Subcutaneous adipose tissue (tissue), 4 donors: Measurements from ENCODE around the gene COX19. TPM values are rescaled to one million over a fixed set of nuclear protein-coding genes. Genes with fewer than 3 reads are reported as not detected.

Experiments used
- CTCF ChIP-seq: fragments of 450-650 bp; IDR thresholded peaks from one replicate; pipeline ENCODE4 v1.5.1; 2016; ENCODE audit warnings: low read depth, mild to moderate bottlenecking, control low read depth, antibody characterized with exemption, moderate library complexity
- total RNA-seq, 4 donors: library from RNA; depleted of rRNA; stranded (reverse); fragments of >200 nt; gene quantifications; one replicate each; pipeline ENCODE4 v1.1.0, GENCODE V29; 2016

Gene COX19
- total RNA-seq, 4 donors from 2014 or later, result 13.9 to 18.3 (median 14.9) TPM

GRCh38 chr7:921071-921461, 54.3 kb downstream of the COX19 start:
- TF ChIP-seq CTCF, result no peak

GRCh38 chr7:920351-921070, 54.8 kb downstream of the COX19 start:
- no peak for TF ChIP-seq CTCF

GRCh38 chr7:919924-920341, 55.4 kb downstream of the COX19 start:
- no peak for TF ChIP-seq CTCF

GRCh38 chr7:919114-919442, 56.3 kb downstream of the COX19 start:
- TF ChIP-seq CTCF, result no peak

- TF ChIP-seq CTCF, result no peak
These were observed 56.8 kb downstream of the COX19 start for GRCh38 chr7:918441-919113.

- TF ChIP-seq CTCF, result no peak
These were observed 57.3 kb downstream of the COX19 start for GRCh38 chr7:918118-918425.

GRCh38 chr7:917255-918117, 57.9 kb downstream of the COX19 start:
- no peak for TF ChIP-seq CTCF
